ENCODE measurements around the gene CYGB.

The CYGB gene

GRCh38 chr17:76492989-76493501, 44.5 kb downstream of the CYGB start:
- Histone ChIP-seq H3K27ac (ENCODE audit: low read depth, low read length) (no peak overlapping the region), H3K4me1 (ENCODE audit: control insufficient read depth, insufficient read depth, low read length) (peaks cover 27% of the 10 kb centered on the region), H3K9me3 (ENCODE audit: control insufficient read depth, insufficient read depth, low read depth, low read length) (no peaks in the 10 kb centered on the region), H3K4me3 (ENCODE audit: low read depth, low read length) (no peak overlapping the region), H3K9ac (ENCODE audit: low read length) (no peak overlapping the region), H3K27me3 (ENCODE audit: control insufficient read depth, insufficient read depth, low read length) (no peaks in the 10 kb centered on the region), H3K36me3 (ENCODE audit: control insufficient read depth, insufficient read depth, low read length) (no peaks in the 10 kb centered on the region)

- no peak overlapping the region for H3K27ac ChIP-seq (ENCODE audit: low read depth, low read length)
- H3K36me3 ChIP-seq (ENCODE audit: control insufficient read depth, insufficient read depth, low read length), result no peaks in the 10 kb centered on the region
- H3K9me3 ChIP-seq (ENCODE audit: control insufficient read depth, insufficient read depth, low read depth, low read length), result no peaks in the 10 kb centered on the region
- H3K27me3 ChIP-seq (ENCODE audit: control insufficient read depth, insufficient read depth, low read length), result no peaks in the 10 kb centered on the region
- H3K4me1 ChIP-seq (ENCODE audit: control insufficient read depth, insufficient read depth, low read length), result peaks cover 20% of the 10 kb centered on the region
- H3K9ac ChIP-seq (ENCODE audit: low read length), result no peak overlapping the region
- no peak overlapping the region for H3K4me3 ChIP-seq (ENCODE audit: low read depth, low read length)
Measured at GRCh38 chr17:76492123-76492988, 45.2 kb downstream of the CYGB start.

- Histone ChIP-seq H3K9me3 (ENCODE audit: control insufficient read depth, insufficient read depth, low read depth, low read length) (no peaks in the 10 kb centered on the region), H3K27me3 (ENCODE audit: control insufficient read depth, insufficient read depth, low read length) (no peaks in the 10 kb centered on the region), H3K27ac (ENCODE audit: low read depth, low read length) (no peak overlapping the region), H3K9ac (ENCODE audit: low read length) (no peak overlapping the region), H3K4me1 (ENCODE audit: control insufficient read depth, insufficient read depth, low read length) (peaks cover 16% of the 10 kb centered on the region), H3K4me3 (ENCODE audit: low read depth, low read length) (no peak overlapping the region), H3K36me3 (ENCODE audit: control insufficient read depth, insufficient read depth, low read length) (no peaks in the 10 kb centered on the region)
Measured at GRCh38 chr17:76491271-76492122, 46.0 kb downstream of the CYGB start.

- no peaks in the 10 kb centered on the region for H3K9me3 ChIP-seq (ENCODE audit: control insufficient read depth, insufficient read depth, low read depth, low read length)
- H3K36me3 ChIP-seq (ENCODE audit: control insufficient read depth, insufficient read depth, low read length), result no peaks in the 10 kb centered on the region
- H3K4me1 ChIP-seq (ENCODE audit: control insufficient read depth, insufficient read depth, low read length), result peaks cover 16% of the 10 kb centered on the region
- no peak overlapping the region for H3K27ac ChIP-seq (ENCODE audit: low read depth, low read length)
- no peak overlapping the region for H3K4me3 ChIP-seq (ENCODE audit: low read depth, low read length)
- H3K27me3 ChIP-seq (ENCODE audit: control insufficient read depth, insufficient read depth, low read length), result no peaks in the 10 kb centered on the region
- H3K9ac ChIP-seq (ENCODE audit: low read length), result no peak overlapping the region
Measured at GRCh38 chr17:76490112-76490710, 47.3 kb downstream of the CYGB start.

GRCh38 chr17:76487451-76488192, 49.9 kb downstream of the CYGB start:
- H3K9me3 ChIP-seq (ENCODE audit: control insufficient read depth, insufficient read depth, low read depth, low read length), result no peaks in the 10 kb centered on the region
- H3K36me3 ChIP-seq (ENCODE audit: control insufficient read depth, insufficient read depth, low read length), result no peaks in the 10 kb centered on the region
- H3K4me3 ChIP-seq (ENCODE audit: low read depth, low read length), result no peak overlapping the region
- H3K9ac ChIP-seq (ENCODE audit: low read length), result no peak overlapping the region
- no peaks in the 10 kb centered on the region for H3K27me3 ChIP-seq (ENCODE audit: control insufficient read depth, insufficient read depth, low read length)
- H3K27ac ChIP-seq (ENCODE audit: low read depth, low read length), result no peak overlapping the region
- H3K4me1 ChIP-seq (ENCODE audit: control insufficient read depth, insufficient read depth, low read length), result peaks cover 6% of the 10 kb centered on the region

- H3K4me1 ChIP-seq (ENCODE audit: control insufficient read depth, insufficient read depth, low read length), result no peaks in the 10 kb centered on the region
- no peaks in the 10 kb centered on the region for H3K27me3 ChIP-seq (ENCODE audit: control insufficient read depth, insufficient read depth, low read length)
- no peaks in the 10 kb centered on the region; the same call in 1 of the 2 replicates for H3K36me3 ChIP-seq (ENCODE audit: control insufficient read depth, insufficient read depth, low read length)
- no peak overlapping the region for H3K4me3 ChIP-seq (ENCODE audit: low read depth, low read length)
- no peak overlapping the region for H3K27ac ChIP-seq (ENCODE audit: low read depth, low read length)
- no peaks in the 10 kb centered on the region for H3K9me3 ChIP-seq (ENCODE audit: control insufficient read depth, insufficient read depth, low read depth, low read length)
- H3K9ac ChIP-seq (ENCODE audit: low read length), result no peak overlapping the region
Measured at GRCh38 chr17:76485569-76485968, 51.9 kb downstream of the CYGB start.

- H3K27ac ChIP-seq (ENCODE audit: low read depth, low read length), result no peak overlapping the region
- no peaks in the 10 kb centered on the region for H3K4me1 ChIP-seq (ENCODE audit: control insufficient read depth, insufficient read depth, low read length)
- no peaks in the 10 kb centered on the region; the same call in 1 of the 2 replicates for H3K36me3 ChIP-seq (ENCODE audit: control insufficient read depth, insufficient read depth, low read length)
- no peaks in the 10 kb centered on the region for H3K9me3 ChIP-seq (ENCODE audit: control insufficient read depth, insufficient read depth, low read depth, low read length)
- no peak overlapping the region for H3K9ac ChIP-seq (ENCODE audit: low read length)
- no peak overlapping the region for H3K4me3 ChIP-seq (ENCODE audit: low read depth, low read length)
- no peaks in the 10 kb centered on the region for H3K27me3 ChIP-seq (ENCODE audit: control insufficient read depth, insufficient read depth, low read length)
Measured at GRCh38 chr17:76484228-76484725, 53.2 kb downstream of the CYGB start.

GRCh38 chr17:76481071-76481655, 56.3 kb downstream of the CYGB start:
- Histone ChIP-seq H3K9me3 (ENCODE audit: control insufficient read depth, insufficient read depth, low read depth, low read length) (no peaks in the 10 kb centered on the region), H3K9ac (ENCODE audit: low read length) (peak overlapping the region; percentile 19), H3K4me1 (ENCODE audit: control insufficient read depth, insufficient read depth, low read length) (no peaks in the 10 kb centered on the region), H3K27me3 (ENCODE audit: control insufficient read depth, insufficient read depth, low read length) (no peaks in the 10 kb centered on the region), H3K4me3 (ENCODE audit: low read depth, low read length) (no peak overlapping the region), H3K27ac (ENCODE audit: low read depth, low read length) (no peak overlapping the region), H3K36me3 (ENCODE audit: control insufficient read depth, insufficient read depth, low read length) (peaks cover 11% of the 10 kb centered on the region)

- no peak overlapping the region for H3K27ac ChIP-seq (ENCODE audit: low read depth, low read length)
- H3K4me3 ChIP-seq (ENCODE audit: low read depth, low read length), result no peak overlapping the region
- H3K9ac ChIP-seq (ENCODE audit: low read length), result peak overlapping the region; percentile 19
Measured at GRCh38 chr17:76480632-76481031, 56.9 kb downstream of the CYGB start.

GRCh38 chr17:76479515-76480060, 57.9 kb downstream of the CYGB start:
- H3K4me3 ChIP-seq (ENCODE audit: low read depth, low read length), result no peak overlapping the region

More at GRCh38 chr17:76480632-76481031, 56.9 kb downstream of the CYGB start:
- Histone ChIP-seq H3K36me3 (ENCODE audit: control insufficient read depth, insufficient read depth, low read length) (peaks cover 11% of the 10 kb centered on the region), H3K27me3 (ENCODE audit: control insufficient read depth, insufficient read depth, low read length) (no peaks in the 10 kb centered on the region), H3K4me1 (ENCODE audit: control insufficient read depth, insufficient read depth, low read length) (no peaks in the 10 kb centered on the region), H3K9me3 (ENCODE audit: control insufficient read depth, insufficient read depth, low read depth, low read length) (no peaks in the 10 kb centered on the region)

More at GRCh38 chr17:76479515-76480060, 57.9 kb downstream of the CYGB start:
- no peak overlapping the region for H3K9ac ChIP-seq (ENCODE audit: low read length)
- peaks cover 14% of the 10 kb centered on the region for H3K36me3 ChIP-seq (ENCODE audit: control insufficient read depth, insufficient read depth, low read length)
- H3K27me3 ChIP-seq (ENCODE audit: control insufficient read depth, insufficient read depth, low read length), result no peaks in the 10 kb centered on the region
- H3K27ac ChIP-seq (ENCODE audit: low read depth, low read length), result no peak overlapping the region
- no peaks in the 10 kb centered on the region for H3K4me1 ChIP-seq (ENCODE audit: control insufficient read depth, insufficient read depth, low read length)
- no peaks in the 10 kb centered on the region for H3K9me3 ChIP-seq (ENCODE audit: control insufficient read depth, insufficient read depth, low read depth, low read length)

All from HUES6 (cell line).